PC-9 (cell line): Measurements from ENCODE around the gene LETM1. TPM values are rescaled to one million over a fixed set of nuclear protein-coding genes. Genes with fewer than 3 reads are reported as not detected.

ENCODE experiments used
- BruUV-seq: library from RNA; stranded (reverse); fragments of 400-500 nt; replicated peaks from 2 replicates; lab custom pipeline; 2021; lab: Mats Ljungman, UMichigan
- CTCF ChIA-PET: fragments of 300-600 bp; sonication (Branson Sonifier 250); formaldehyde crosslinking; loops from one replicate; lab custom pipeline; 2022; ENCODE audit warnings: antibody characterized with exemption; lab: Charles Lee
- POLR2A ChIA-PET: fragments of 300-600 bp; sonication (Branson Sonifier 250); formaldehyde crosslinking; loops from one replicate; lab custom pipeline; 2022; ENCODE audit warnings: antibody characterized with exemption; ENCODE audit not compliant: unreplicated experiment; lab: Charles Lee
- DNase-seq, 2 experiments: peaks; one replicate each; pipeline versions ENCODE4 v3.0.0 to v3.0.0-alpha.2; 2015 to 2022; ENCODE audit warnings: mixed read lengths in 1 of 2
- H2AFZ ChIP-seq: fragments of 200-600 bp; sonication (generic); 2 replicates; pipeline ENCODE4 v1.8.1; 2017; ENCODE audit warnings: antibody characterized with exemption
- H3F3A ChIP-seq: fragments of 200-600 bp; sonication (generic); 2 replicates; pipeline ENCODE4 v1.8.1; 2017; ENCODE audit warnings: antibody characterized with exemption, mild to moderate bottlenecking, low read depth; ENCODE audit not compliant: insufficient read depth
- H3K27ac ChIP-seq: fragments of 200-600 bp; sonication (generic); 2 replicates; pipeline ENCODE4 v1.6.1; 2016; ENCODE audit warnings: mixed run types
- H3K27me3 ChIP-seq: fragments of 200-600 bp; sonication (generic); 2 replicates; pipeline ENCODE4 v1.6.1; 2016; ENCODE audit warnings: low read depth, mixed run types; ENCODE audit not compliant: insufficient read depth
- H3K36me3 ChIP-seq: fragments of 200-600 bp; sonication (generic); 2 replicates; pipeline ENCODE4 v1.6.1; 2016; ENCODE audit warnings: low read depth, mixed run types
- H3K4me1 ChIP-seq: fragments of 200-600 bp; sonication (generic); replicated peaks from 2 replicates; pipeline ENCODE4 v1.6.1; 2016; ENCODE audit warnings: mixed run types; ENCODE audit not compliant: insufficient read depth
- H3K4me2 ChIP-seq: fragments of 200-600 bp; sonication (generic); 2 replicates; pipeline ENCODE4 v1.6.1; 2017; ENCODE audit warnings: mixed run types
- H3K4me3 ChIP-seq: fragments of 200-600 bp; sonication (generic); 2 replicates; pipeline ENCODE4 v1.6.1; 2016; ENCODE audit warnings: mixed run types
- H3K79me2 ChIP-seq: fragments of 200-600 bp; sonication (generic); 2 replicates; pipeline ENCODE4 v1.6.1; 2017; ENCODE audit warnings: low read depth, mixed run types
- H3K9me2 ChIP-seq: fragments of 200-600 bp; sonication (generic); 2 replicates; pipeline ENCODE4 v1.8.1; 2017; ENCODE audit warnings: mild to moderate bottlenecking; ENCODE audit not compliant: insufficient read depth
- H3K9me3 ChIP-seq: fragments of 200-600 bp; sonication (generic); 2 replicates; pipeline ENCODE4 v1.8.1; 2016; ENCODE audit warnings: low read depth; ENCODE audit not compliant: insufficient read depth
- H4K20me1 ChIP-seq: fragments of 200-600 bp; sonication (generic); 2 replicates; pipeline ENCODE4 v1.8.1; 2017; ENCODE audit not compliant: insufficient read depth
- EZH2 ChIP-seq: fragments of 200-600 bp; sonication (generic); IDR thresholded peaks from 2 replicates; pipeline ENCODE4 v1.8.0; 2017; ENCODE audit warnings: antibody characterized with exemption, low read depth
- intact Hi-C: fragments of 100-400 bp; cut with micrococcal nuclease; formaldehyde crosslinking; loops from one replicate; pipeline ENCODE4 v1.10.0; 2022; ENCODE audit not compliant: unreplicated experiment
- total RNA-seq: library from RNA; stranded (reverse); gene quantifications from 2 replicates; pipeline ENCODE4 v1.2.3, GENCODE V29; 2021
- TF ChIP-seq, protein P1 (sequence below): fragments of 200-600 bp; sonication (generic); conservative IDR thresholded peaks from 2 replicates; pipeline ENCODE4 v1.6.1; 2017; ENCODE audit warnings: mixed run types, antibody characterized with exemption, mild to moderate bottlenecking, moderate library complexity

The LETM1 gene
- total RNA-seq, 1 experiment from 2014 or later, result 44.5 TPM

DNA sequence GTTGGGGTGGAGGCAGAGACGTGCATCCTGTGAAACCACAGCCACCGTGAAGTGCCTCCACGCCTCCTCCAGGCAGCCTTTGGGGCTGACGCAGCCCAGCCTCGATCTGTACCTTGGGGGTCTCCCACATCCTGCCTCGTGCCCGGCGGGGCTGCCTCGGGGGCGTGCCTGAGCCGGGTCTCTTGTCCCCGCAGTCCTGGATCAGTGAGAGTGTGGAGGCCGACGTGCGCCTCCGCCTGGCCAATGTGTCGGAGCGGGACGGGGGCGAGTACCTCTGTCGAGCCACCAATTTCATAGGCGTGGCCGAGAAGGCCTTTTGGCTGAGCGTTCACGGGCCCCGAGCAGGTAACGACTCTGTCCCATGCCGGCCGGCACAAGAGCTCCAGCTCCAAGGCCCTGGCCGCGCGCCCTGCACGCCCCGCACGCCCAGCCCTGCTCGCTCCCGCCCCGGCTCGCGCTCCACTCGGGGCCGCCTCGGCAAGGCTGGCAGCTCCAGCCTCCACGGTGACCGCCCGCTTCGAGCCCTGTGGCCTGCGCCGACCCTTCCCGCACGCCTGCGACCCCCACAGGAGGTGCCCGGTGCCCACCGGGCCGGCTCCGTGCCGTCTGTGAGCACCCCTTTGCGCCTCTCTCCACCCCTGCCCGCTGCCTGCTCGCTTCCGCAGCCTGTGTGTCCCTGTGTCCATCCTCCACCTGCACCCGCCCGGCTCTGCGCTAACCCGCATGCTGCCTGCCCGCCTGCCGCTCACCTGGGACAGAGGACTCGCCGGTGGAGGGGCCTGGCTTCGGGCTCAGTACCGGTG, 53.0 kb downstream of the LETM1 start:
- H3K9me2 ChIP-seq, result no peaks in the 10 kb centered on the region
- no peaks in the 10 kb centered on the region for H4K20me1 ChIP-seq
- intact Hi-C loops, result no loop called here
- H3K9me3 ChIP-seq, result no peaks in the 10 kb centered on the region
- H3K79me2 ChIP-seq, result no peaks in the 10 kb centered on the region
- no peaks in the 10 kb centered on the region for H3K36me3 ChIP-seq
- H3F3A ChIP-seq, result 0 out of 2 replicates have a peak, but pooled peaks cover under 1% of the 10 kb centered on the region
- H3K27ac ChIP-seq, result no peak overlapping the region
- H3K4me3 ChIP-seq, result no peak overlapping the region
- ChIA-PET POLR2A (no interaction called here), CTCF (no interaction called here)
- no TSS peak for BruUV-seq
- H3K4me1 ChIP-seq, result no peaks in the 10 kb centered on the region
- TF ChIP-seq, protein P1, sequence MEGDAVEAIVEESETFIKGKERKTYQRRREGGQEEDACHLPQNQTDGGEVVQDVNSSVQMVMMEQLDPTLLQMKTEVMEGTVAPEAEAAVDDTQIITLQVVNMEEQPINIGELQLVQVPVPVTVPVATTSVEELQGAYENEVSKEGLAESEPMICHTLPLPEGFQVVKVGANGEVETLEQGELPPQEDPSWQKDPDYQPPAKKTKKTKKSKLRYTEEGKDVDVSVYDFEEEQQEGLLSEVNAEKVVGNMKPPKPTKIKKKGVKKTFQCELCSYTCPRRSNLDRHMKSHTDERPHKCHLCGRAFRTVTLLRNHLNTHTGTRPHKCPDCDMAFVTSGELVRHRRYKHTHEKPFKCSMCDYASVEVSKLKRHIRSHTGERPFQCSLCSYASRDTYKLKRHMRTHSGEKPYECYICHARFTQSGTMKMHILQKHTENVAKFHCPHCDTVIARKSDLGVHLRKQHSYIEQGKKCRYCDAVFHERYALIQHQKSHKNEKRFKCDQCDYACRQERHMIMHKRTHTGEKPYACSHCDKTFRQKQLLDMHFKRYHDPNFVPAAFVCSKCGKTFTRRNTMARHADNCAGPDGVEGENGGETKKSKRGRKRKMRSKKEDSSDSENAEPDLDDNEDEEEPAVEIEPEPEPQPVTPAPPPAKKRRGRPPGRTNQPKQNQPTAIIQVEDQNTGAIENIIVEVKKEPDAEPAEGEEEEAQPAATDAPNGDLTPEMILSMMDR, result no peak
- no peak for TF ChIP-seq EZH2
- no peak for DNase-seq
- H3K27me3 ChIP-seq, result 0 out of 2 replicates have a peak, but pooled peaks cover 3% of the 10 kb centered on the region
- no peak overlapping the region for H3K4me2 ChIP-seq
- no peak overlapping the region for H2AFZ ChIP-seq

DNA sequence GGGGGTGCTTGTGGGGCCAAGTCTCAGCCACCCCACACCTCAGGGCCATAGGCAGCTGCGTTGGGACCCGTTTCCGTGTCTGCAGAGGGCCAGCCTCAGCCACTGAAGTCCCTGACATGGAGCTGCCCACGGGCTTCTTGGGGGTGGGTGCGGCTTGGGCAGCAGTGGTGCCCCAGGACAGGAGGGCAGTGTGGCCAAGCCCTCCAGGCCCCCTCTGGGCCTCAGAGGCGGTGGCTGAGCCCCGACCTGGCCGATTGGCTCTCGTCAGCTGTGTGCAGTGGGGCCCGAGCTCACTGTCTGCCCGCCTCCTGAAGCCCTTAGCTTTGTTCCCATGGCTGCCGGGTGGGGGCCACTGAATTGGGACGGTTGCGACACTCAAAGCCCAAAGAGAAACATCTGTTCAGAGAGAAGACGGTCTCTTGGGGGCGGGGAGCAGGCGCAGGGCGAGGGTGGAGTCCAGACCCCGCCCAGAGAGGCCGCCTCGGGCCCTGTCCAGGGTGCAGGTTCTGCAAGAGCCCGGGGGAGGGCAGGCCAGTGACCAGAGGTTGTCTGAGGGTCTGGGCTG, 53.7 kb downstream of the LETM1 start:
- Histone ChIP-seq H3K27ac (no peak overlapping the region), H3K4me1 (no peaks in the 10 kb centered on the region), H3K4me3 (no peak overlapping the region), H3K4me2 (no peak overlapping the region), H3K9me3 (no peaks in the 10 kb centered on the region), H2AFZ (no peak overlapping the region), H3K9me2 (no peaks in the 10 kb centered on the region), H4K20me1 (no peaks in the 10 kb centered on the region), H3K36me3 (no peaks in the 10 kb centered on the region), H3K79me2 (no peaks in the 10 kb centered on the region), H3K27me3 (0 out of 2 replicates have a peak, but pooled peaks cover 3% of the 10 kb centered on the region), H3F3A (no peaks in the 10 kb centered on the region)
- intact Hi-C loops, result no loop called here
- no peak for TF ChIP-seq EZH2
- TF ChIP-seq, protein P1, result no peak
- POLR2A ChIA-PET, result no interaction called here
- no TSS peak for BruUV-seq
- no peak for DNase-seq
- CTCF ChIA-PET, result no interaction called here

DNA sequence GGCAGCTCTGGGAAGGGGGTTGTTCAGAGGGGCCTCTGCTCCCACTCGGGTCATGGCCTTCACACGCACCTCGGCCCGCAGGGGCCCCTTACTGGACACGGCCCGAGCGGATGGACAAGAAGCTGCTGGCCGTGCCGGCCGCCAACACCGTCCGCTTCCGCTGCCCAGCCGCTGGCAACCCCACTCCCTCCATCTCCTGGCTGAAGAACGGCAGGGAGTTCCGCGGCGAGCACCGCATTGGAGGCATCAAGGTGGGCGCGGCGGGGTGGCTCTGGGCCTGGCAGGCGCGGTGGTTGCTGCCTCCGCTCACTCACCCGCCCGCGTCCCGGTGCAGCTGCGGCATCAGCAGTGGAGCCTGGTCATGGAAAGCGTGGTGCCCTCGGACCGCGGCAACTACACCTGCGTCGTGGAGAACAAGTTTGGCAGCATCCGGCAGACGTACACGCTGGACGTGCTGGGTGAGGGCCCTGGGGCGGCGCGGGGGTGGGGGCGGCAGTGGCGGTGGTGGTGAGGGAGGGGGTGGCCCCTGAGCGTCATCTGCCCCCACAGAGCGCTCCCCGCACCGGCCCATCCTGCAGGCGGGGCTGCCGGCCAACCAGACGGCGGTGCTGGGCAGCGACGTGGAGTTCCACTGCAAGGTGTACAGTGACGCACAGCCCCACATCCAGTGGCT, 54.5 kb downstream of the LETM1 start:
- no peaks in the 10 kb centered on the region for H3K79me2 ChIP-seq
- no peak overlapping the region for H3K4me3 ChIP-seq
- H3K27me3 ChIP-seq, result peaks cover 8% of the 10 kb centered on the region; the same call in 1 of the 2 replicates
- ChIA-PET CTCF (interaction anchor here (0.5 kb wide), 1 partner anchor 75 kb away, joined by 4 read pairs; no protein-coding TSS in a partner anchor), POLR2A (no interaction called here)
- no peaks in the 10 kb centered on the region for H3K36me3 ChIP-seq
- TF ChIP-seq, protein P1, result no peak
- no peak for TF ChIP-seq EZH2
- no peaks in the 10 kb centered on the region for H4K20me1 ChIP-seq
- no peak overlapping the region for H3K4me2 ChIP-seq
- H3K4me1 ChIP-seq, result no peaks in the 10 kb centered on the region
- intact Hi-C loops, result no loop called here
- no peak for DNase-seq
- H3F3A ChIP-seq, result peaks cover under 1% of the 10 kb centered on the region; the same call in 1 of the 2 replicates
- no peaks in the 10 kb centered on the region for H3K9me3 ChIP-seq
- H3K9me2 ChIP-seq, result no peaks in the 10 kb centered on the region
- no peak overlapping the region for H2AFZ ChIP-seq
- H3K27ac ChIP-seq, result no peak overlapping the region
- BruUV-seq, result no TSS peak
